Thoracic aorta (tissue), 2 donors: ENCODE data around the gene DIP2C. TPM values are rescaled to one million over a fixed set of nuclear protein-coding genes. Genes with fewer than 3 reads are reported as not detected.

Source experiments
- ATAC-seq: fragments of 150-250 bp; one replicate; pipeline ENCODE4 v1.8.0; 2017; ENCODE audit warnings: low read depth; ENCODE audit not compliant: insufficient number of reproducible peaks, low FRiP score
- DNase-seq: peaks from one replicate; pipeline ENCODE4 v3.0.0-alpha.2; 2020; ENCODE audit warnings: low spot score
- H3K27ac ChIP-seq, 2 donors: fragments of 200-600 bp; sonication (generic); 1 replicate in 1 of 2; 2 replicates in 1 of 2; pipeline ENCODE4 v1.5.1; 2016; ENCODE audit warnings: mild to moderate bottlenecking in 2 of 2, moderate library complexity in 2 of 2
- H3K27me3 ChIP-seq: fragments of 200-600 bp; sonication (generic); replicated peaks from 2 replicates; pipeline ENCODE4 v1.6.0; 2016; ENCODE audit warnings: mild to moderate bottlenecking; ENCODE audit not compliant: insufficient read depth
- H3K36me3 ChIP-seq: fragments of 200-600 bp; sonication (generic); one replicate; pipeline ENCODE4 v1.5.1; 2016
- H3K4me1 ChIP-seq, 2 donors: fragments of 200-600 bp; sonication (generic); 1 replicate in 1 of 2; 2 replicates in 1 of 2; pipeline versions ENCODE4 v1.5.1 to v1.6.0; 2016; ENCODE audit warnings: low read depth in 2 of 2, mild to moderate bottlenecking in 1 of 2; ENCODE audit not compliant: control insufficient read depth in 1 of 2
- H3K4me3 ChIP-seq: fragments of 200-600 bp; sonication (generic); 2 replicates; pipeline ENCODE4 v1.5.1; 2016; ENCODE audit warnings: mild to moderate bottlenecking
- H3K9me3 ChIP-seq: fragments of 200-600 bp; sonication (generic); 2 replicates; pipeline ENCODE4 v1.5.1; 2016
- CTCF ChIP-seq: fragments of 200-600 bp; sonication (generic); IDR thresholded peaks from one replicate; pipeline ENCODE4 v1.5.1; 2019; ENCODE audit warnings: antibody characterized with exemption
- total RNA-seq, 2 donors: library from RNA; depleted of rRNA; stranded (reverse); fragments of >200 nt; gene quantifications; one replicate each; pipeline versions ENCODE4 v1.1.0 to v1.2.3, GENCODE V29; 2016

The DIP2C gene
- total RNA-seq, 2 donors from 2014 or later = 36.8 to 44.0 TPM

GRCh38 chr10:561721-562120, 127.7 kb downstream of the DIP2C start:
- no peak for TF ChIP-seq CTCF
- no peaks in the 10 kb centered on the region for H3K9me3 ChIP-seq
- ATAC-seq = no peak
- H3K4me3 ChIP-seq = no peak overlapping the region
- H3K4me1 ChIP-seq = peaks cover 0 to 30% of the 10 kb centered on the region in 2 donors
- H3K27ac ChIP-seq = no peak overlapping the region
- no peaks in the 10 kb centered on the region for H3K27me3 ChIP-seq
- no peaks in the 10 kb centered on the region for H3K36me3 ChIP-seq
- no peak for DNase-seq

DNA sequence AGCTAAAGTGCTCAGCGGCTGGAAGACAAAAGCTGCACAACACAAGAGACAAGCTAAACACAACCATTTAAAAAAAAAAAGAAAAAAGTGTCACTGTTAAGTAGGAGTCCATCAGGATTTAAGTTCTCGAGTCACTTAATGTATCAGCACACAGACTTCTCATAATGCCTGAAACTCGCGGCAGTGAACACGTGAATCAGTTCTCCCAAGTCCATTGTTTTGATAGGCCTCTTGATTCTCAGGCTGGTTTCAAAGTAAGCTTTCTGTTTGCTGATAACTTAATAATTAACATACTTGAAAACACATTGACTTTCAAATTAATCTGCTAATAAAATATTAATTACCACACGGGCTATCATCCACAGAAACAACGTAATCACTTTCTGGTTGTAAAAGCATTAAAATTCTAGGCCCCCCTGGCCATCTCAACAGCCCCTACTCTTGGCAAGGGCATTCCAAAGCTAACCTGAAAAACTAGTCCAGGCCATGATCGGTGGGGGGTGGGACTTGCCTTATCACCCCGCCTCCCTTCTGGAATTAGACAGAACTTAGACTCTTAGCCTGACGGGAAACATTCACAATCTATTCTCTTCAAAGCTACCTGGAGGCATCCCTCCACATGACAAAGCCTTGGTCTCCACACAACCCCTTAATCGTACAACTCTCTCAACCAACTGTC, 129.0 kb downstream of the DIP2C start:
- Histone ChIP-seq H3K9me3 (no peaks in the 10 kb centered on the region), H3K4me1 (peaks cover 0 to 20% of the 10 kb centered on the region in 2 donors), H3K27me3 (no peaks in the 10 kb centered on the region), H3K27ac (no peak overlapping the region), H3K4me3 (no peak overlapping the region), H3K36me3 (no peaks in the 10 kb centered on the region)
- ATAC-seq = no peak
- TF ChIP-seq CTCF = no peak
- DNase-seq = no peak

- TF ChIP-seq CTCF = no peak
- Histone ChIP-seq H3K4me1 (peaks cover 0 to 16% of the 10 kb centered on the region in 2 donors), H3K27ac (no peak overlapping the region), H3K4me3 (no peak overlapping the region), H3K36me3 (no peaks in the 10 kb centered on the region), H3K9me3 (no peaks in the 10 kb centered on the region), H3K27me3 (no peaks in the 10 kb centered on the region)
- ATAC-seq (no peak), DNase-seq (no peak)
Observed at GRCh38 chr10:559767-560047, 129.8 kb downstream of the DIP2C start.

- Histone ChIP-seq H3K27ac (no peak overlapping the region), H3K27me3 (no peaks in the 10 kb centered on the region), H3K36me3 (no peaks in the 10 kb centered on the region), H3K9me3 (no peaks in the 10 kb centered on the region), H3K4me3 (no peak overlapping the region), H3K4me1 (peaks cover 0 to 16% of the 10 kb centered on the region in 2 donors)
- TF ChIP-seq CTCF = no peak
- no peak for DNase-seq
- ATAC-seq = no peak
Observed at GRCh38 chr10:558891-559766, 130.3 kb downstream of the DIP2C start.

- no peak for ATAC-seq
- no peaks in the 10 kb centered on the region for H3K9me3 ChIP-seq
- no peak overlapping the region for H3K27ac ChIP-seq
- H3K4me3 ChIP-seq = no peak overlapping the region
- TF ChIP-seq CTCF = no peak
- no peaks in the 10 kb centered on the region for H3K36me3 ChIP-seq
- no peaks in the 10 kb centered on the region for H3K27me3 ChIP-seq
- DNase-seq = no peak
- H3K4me1 ChIP-seq = peaks cover 0 to 16% of the 10 kb centered on the region in 2 donors
Observed at GRCh38 chr10:558364-558763, 131.1 kb downstream of the DIP2C start.
